HepG2 (cell line): ENCODE results near the gene FABP6. TPM values are rescaled to one million over a fixed set of nuclear protein-coding genes. Genes with fewer than 3 reads are reported as not detected.
"Not testable (repeated sequence)": the region's sequence is repeated elsewhere in the genome, so short reads cannot be mapped to it uniquely, and the experiment has no call there.

Experiments
- ATAC-seq: fragments of 200-7000 bp; cut with Tn5 transposase; 3 replicates; pipeline ENCODE4 v1.9.1; 2020; ENCODE audit warnings: mild to moderate bottlenecking, moderate library complexity
- BruUV-seq: library from RNA; stranded (reverse); fragments of 400-500 nt; replicated peaks from 2 replicates; lab custom pipeline; 2021; lab: Mats Ljungman, UMichigan
- CTCF ChIA-PET: fragments of 300-600 bp; formaldehyde crosslinking; extraction: SDS; loops from one replicate; lab custom pipeline; 2021; ENCODE audit warnings: low total read pairs, inconsistent platforms, low intra/inter-chr PET ratio; lab: Yijun Ruan, JAX
- POLR2A ChIA-PET: fragments of 350-600 bp; sonication (Branson Sonifier 250); formaldehyde crosslinking; loops from one replicate; lab custom pipeline; 2020; ENCODE audit warnings: antibody characterized with exemption, inconsistent platforms; lab: Yijun Ruan, JAX
- DNase-seq: peaks from one replicate; pipeline ENCODE4 v3.0.0-alpha.2; 2015; ENCODE audit warnings: low spot score
- FAIRE-seq: peaks from 3 replicates; lab custom pipeline; 2011; peaks lifted over from hg19 to GRCh38; lab: Jason Lieb, UNC
- H2AFZ ChIP-seq: one replicate; pipeline ENCODE4 v1.6.1; 2011; ENCODE audit warnings: low read length, inconsistent platforms
- H3K27ac ChIP-seq: fragments of 300-600 bp; 3 replicates; pipeline ENCODE4 v1.8.0; 2011; ENCODE audit warnings: mixed run types, mild to moderate bottlenecking, mixed read lengths, low read length, inconsistent platforms; ENCODE audit not compliant: insufficient read depth; ENCODE audit errors: extremely low read length
- H3K27me3 ChIP-seq, 2 experiments: fragments of 200-600 bp in 1 of 2; 2 replicates in 1 of 2; 3 replicates in 1 of 2; pipeline versions ENCODE4 v1.6.0 to v1.8.0; 2011; ENCODE audit warnings: low read length in 2 of 2, mild to moderate bottlenecking in 2 of 2, moderate library complexity in 2 of 2, inconsistent platforms in 1 of 2; ENCODE audit not compliant: insufficient read depth in 2 of 2, control insufficient read depth in 1 of 2
- H3K36me3 ChIP-seq, 2 experiments: fragments of 200-600 bp in 1 of 2; replicated peaks in 1 of 2; 2 replicates in 1 of 2; 3 replicates in 1 of 2; pipeline versions ENCODE4 v1.5.1 to v1.8.0; 2011; ENCODE audit warnings: low read length in 2 of 2, inconsistent platforms in 1 of 2; ENCODE audit not compliant: insufficient read depth in 2 of 2, control insufficient read depth in 1 of 2
- H3K4me1 ChIP-seq: 2 replicates; pipeline ENCODE4 v1.5.1; 2012; ENCODE audit warnings: low read length, inconsistent platforms; ENCODE audit not compliant: insufficient read depth
- H3K4me2 ChIP-seq: 2 replicates; pipeline ENCODE4 v1.6.0; 2011; ENCODE audit warnings: low read depth, low read length, inconsistent platforms
- H3K4me3 ChIP-seq, 3 experiments: fragments of 200-600 bp in 1 of 3; sonication (generic), shearing (Covaris generic) in 1 of 3; replicated peaks in 1 of 3; 2 replicates each; pipeline ENCODE4 v1.5.1; 2011 to 2016; ENCODE audit warnings: low read length in 3 of 3, inconsistent platforms in 2 of 3, low read depth in 2 of 3, mild to moderate bottlenecking in 2 of 3, control low read depth in 1 of 3, mixed read lengths in 1 of 3; ENCODE audit not compliant: insufficient read depth in 1 of 3
- H3K79me2 ChIP-seq: one replicate; pipeline ENCODE4 v1.6.1; 2011; ENCODE audit warnings: low read length, inconsistent platforms; ENCODE audit not compliant: insufficient read depth
- H3K9ac ChIP-seq: 2 replicates; pipeline ENCODE4 v1.6.0; 2011; ENCODE audit warnings: mild to moderate bottlenecking, low read depth, low read length, inconsistent platforms; ENCODE audit not compliant: insufficient read depth
- H3K9me3 ChIP-seq: 2 replicates; pipeline ENCODE4 v1.5.1; 2012; ENCODE audit warnings: mild to moderate bottlenecking, low read length
- H4K20me1 ChIP-seq: 2 replicates; pipeline ENCODE4 v1.6.0; 2011; ENCODE audit warnings: inconsistent platforms, mild to moderate bottlenecking, low read length, moderate library complexity; ENCODE audit not compliant: insufficient read depth
- BHLHE40 ChIP-seq: IDR thresholded peaks from 2 replicates; pipeline ENCODE4 v1.6.1; 2011; ENCODE audit warnings: low read length, improper control_type of control experiment
- HHEX ChIP-seq: IDR thresholded peaks from 2 replicates; pipeline ENCODE4 v1.6.1; 2016; ENCODE audit warnings: control low read depth
- TEAD3 ChIP-seq: optimal IDR thresholded peaks from 2 replicates; pipeline ENCODE3; 2016; ENCODE audit warnings: borderline replicate concordance
- ZBTB7A ChIP-seq: sonication (generic); formaldehyde crosslinking; IDR thresholded peaks from 2 replicates; pipeline ENCODE4 v1.8.0; 2022; ENCODE audit warnings: mild to moderate bottlenecking, missing genetic modification reagents
- ZKSCAN1 ChIP-seq: fragments of 150-350 bp; IDR thresholded peaks from 2 replicates; pipeline ENCODE4 v1.6.1; 2014; ENCODE audit warnings: low read length
- ZNF282 ChIP-seq: fragments of 450-650 bp; IDR thresholded peaks from 2 replicates; pipeline ENCODE4 v1.6.1; 2018; ENCODE audit not compliant: partially characterized antibody
- ZNF331 ChIP-seq: sonication (generic); formaldehyde crosslinking; IDR thresholded peaks from 2 replicates; pipeline ENCODE4 v1.4.0; 2020; ENCODE audit warnings: missing genetic modification reagents
- WGBS: methylation state at CpG from one replicate; pipeline ENCODE4 v1.1.6; 2017; ENCODE audit warnings: low lambda C conversion rate; 5-methylcytosine and 5-hydroxymethylcytosine counted together
- in situ Hi-C: cut with HindIII; loops from 2 replicates; pipeline ENCODE4 v1.10.0; 2017; ENCODE audit warnings: low pct_unique_long_range_greater_than_20kb; ENCODE audit not compliant: extremely low pct_ligation_motif_present
- intact Hi-C: fragments of 100-400 bp; cut with micrococcal nuclease; formaldehyde crosslinking; loops from one replicate; pipeline ENCODE4 v1.10.0; 2022; ENCODE audit not compliant: unreplicated experiment
- polyA plus RNA-seq, 8 experiments: library from polyadenylated mRNA; depleted of rRNA in 3 of 8; stranded (reverse) in 7 of 8; unstranded in 1 of 8; fragments of >200 nt; fragmentation: Illumina TruSeq in 4 of 8; extraction: Trizol in 4 of 8; gene quantifications; 2 replicates each; pipeline versions ENCODE4 v1.2.1 to v1.2.3, GENCODE V29; 2011 to 2016; ENCODE audit warnings: low read depth in 4 of 8, missing spikeins in 1 of 8, mixed read lengths in 1 of 8; ENCODE audit not compliant: insufficient read depth in 1 of 8
- total RNA-seq, 5 experiments: library from RNA; depleted of rRNA; stranded (reverse); fragments of >200 nt; fragmentation: Illumina TruSeq; extraction: Trizol; gene quantifications; 2 replicates each; pipeline ENCODE4 v1.2.3, GENCODE V29; 2016; ENCODE audit warnings: low read depth in 1 of 5

Gene FABP6
- total and polyA plus RNA-seq, 2 of the 13 experiments (the other 11 are each of a cell fraction or from before 2014, with no cell fraction given) = 0.13 TPM; not detected in 1

DNA sequence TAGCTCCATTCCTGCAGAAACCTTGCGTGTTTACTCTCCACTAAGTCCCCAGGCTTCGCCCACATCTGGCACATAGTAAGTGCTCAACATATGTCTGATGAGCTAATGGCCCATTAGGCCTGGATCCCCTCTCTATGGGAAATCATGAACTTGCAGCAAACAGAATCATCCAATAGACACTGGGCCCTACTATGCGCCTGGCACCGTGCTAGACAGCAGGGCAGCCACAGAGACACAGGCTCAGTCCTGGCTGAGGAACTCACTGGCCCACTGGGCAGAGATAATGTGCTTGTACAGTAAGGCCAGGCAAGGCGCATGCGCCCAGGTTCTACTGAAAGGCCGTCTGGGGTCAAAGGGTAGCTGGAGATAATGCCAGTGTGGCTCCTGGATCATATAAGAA is 36.9 kb upstream of the FABP6 start:
- Histone ChIP-seq H3K4me1 (no peaks in the 10 kb centered on the region), H2AFZ (no peak overlapping the region), H3K79me2 (no peaks in the 10 kb centered on the region), H3K27ac (no peak overlapping the region), H3K9me3 (no peaks in the 10 kb centered on the region), H4K20me1 (no peaks in the 10 kb centered on the region), H3K9ac (no peak overlapping the region), H3K36me3 (no peaks in the 10 kb centered on the region), H3K4me3 (no peak overlapping the region), H3K4me2 (no peak overlapping the region), H3K27me3 (peaks cover 3 to 6% of the 10 kb centered on the region in 2 experiments; a peak in 3 of 5 replicates)
- ChIA-PET POLR2A (no interaction called here), CTCF (no interaction called here)
- in situ Hi-C loops = no loop called here
- WGBS = 69% methylated on average over 7 of the region's 7 CpGs
- DNase-seq = no peak
- BruUV-seq = no TSS peak
- no peak for FAIRE-seq
- TF ChIP-seq ZKSCAN1 (peak; percentile 61; the same call in 1 of the 2 replicates), ZBTB7A (CRISPR knock-in tag) (no peak), ZNF331 (no peak), TEAD3 (CRISPR knock-in tag) (no peak), ZNF282 (no peak), HHEX (CRISPR knock-in tag) (no peak), BHLHE40 (no peak)
- intact Hi-C loops = no loop called here
- ATAC-seq = no peak

DNA sequence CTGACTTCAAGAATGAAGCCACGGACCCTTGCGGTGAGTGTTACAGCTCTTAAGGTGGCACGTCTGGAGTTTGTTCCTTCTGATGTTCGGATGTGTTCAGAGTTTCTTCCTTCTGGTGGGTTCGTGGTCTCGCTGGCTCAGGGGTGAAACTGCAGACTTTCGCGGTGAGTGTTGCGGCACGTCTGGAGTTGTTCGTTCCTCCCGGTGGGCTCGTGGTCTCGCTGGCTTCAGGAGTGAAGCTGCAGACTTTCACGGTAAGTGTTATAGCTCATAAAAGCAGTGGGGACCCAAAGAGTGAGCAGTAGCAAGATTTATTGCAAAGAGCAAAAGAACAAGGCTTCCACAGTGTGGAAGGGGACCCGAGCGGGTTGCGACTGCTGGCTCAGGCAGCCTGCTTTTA is 36.2 kb upstream of the FABP6 start:
- FAIRE-seq, H3K79me2 ChIP-seq, in situ Hi-C loops: not testable (repeated sequence)

DNA sequence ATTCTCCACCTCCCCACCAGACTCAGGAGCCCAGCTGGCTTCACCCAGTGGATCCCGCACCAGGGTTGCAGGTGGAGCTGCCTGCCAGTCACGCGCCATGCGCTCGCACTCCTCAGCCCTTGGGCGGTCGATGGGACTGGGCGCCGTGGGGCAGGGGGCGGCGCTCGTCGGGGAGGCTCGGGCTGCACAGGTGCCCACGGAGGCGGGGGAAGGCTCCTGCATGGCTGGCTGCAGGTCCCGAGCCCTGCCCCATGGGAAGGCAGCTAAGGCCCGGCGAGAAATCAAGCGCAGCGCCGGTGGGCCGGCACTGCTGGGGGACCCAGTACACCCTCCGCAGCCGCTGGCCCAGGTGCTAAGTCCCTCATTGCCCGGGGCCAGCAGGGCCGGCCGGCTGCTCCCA is 35.5 kb upstream of the FABP6 start:
- H3K36me3 ChIP-seq, H2AFZ ChIP-seq, H3K4me2 ChIP-seq, H3K4me1 ChIP-seq, H3K9me3 ChIP-seq, FAIRE-seq, H4K20me1 ChIP-seq, BruUV-seq, intact Hi-C loops, H3K27ac ChIP-seq, DNase-seq, CTCF ChIA-PET, ATAC-seq, POLR2A ChIA-PET, in situ Hi-C loops, H3K9ac ChIP-seq, H3K4me3 ChIP-seq, H3K79me2 ChIP-seq: not testable (repeated sequence)
- WGBS = no CpG with 5 or more reads among the region's 28 CpGs
- H3K27me3 ChIP-seq = peaks cover 4 to 11% of the 10 kb centered on the region in 2 experiments; a peak in 3 of 5 replicates

More for the DNA sequence above, 36.2 kb upstream of the FABP6 start:
- DNase-seq, H3K4me3 ChIP-seq, CTCF ChIA-PET, H3K27me3 ChIP-seq, H3K9ac ChIP-seq, H3K9me3 ChIP-seq, H3K4me2 ChIP-seq, intact Hi-C loops, H4K20me1 ChIP-seq, H3K27ac ChIP-seq, H2AFZ ChIP-seq, POLR2A ChIA-PET, H3K36me3 ChIP-seq, ATAC-seq, BruUV-seq, H3K4me1 ChIP-seq: not testable (repeated sequence)
- 67% methylated on average over 18 of the region's 18 CpGs for WGBS
